Astrocyte of the spinal cord (primary cell): ENCODE results near the gene CSRP2.

Source experiments
- DNase-seq: peaks from one replicate; pipeline ENCODE4 v3.0.0; 2011; ENCODE audit warnings: low read depth, low spot score
- H3K4me3 ChIP-seq: 2 replicates; pipeline ENCODE4 v1.5.1; 2011; ENCODE audit warnings: low read depth, mild to moderate bottlenecking, low read length, moderate library complexity
- CTCF ChIP-seq: IDR thresholded peaks from 2 replicates; pipeline ENCODE4 v1.5.1; 2012; ENCODE audit warnings: low read depth, mild to moderate bottlenecking, low read length, inconsistent platforms
- in situ Hi-C: cut with HindIII; loops from 2 replicates; pipeline ENCODE4 v1.10.0; 2017; ENCODE audit warnings: low sequenced_read_pairs

CSRP2 gene

DNA sequence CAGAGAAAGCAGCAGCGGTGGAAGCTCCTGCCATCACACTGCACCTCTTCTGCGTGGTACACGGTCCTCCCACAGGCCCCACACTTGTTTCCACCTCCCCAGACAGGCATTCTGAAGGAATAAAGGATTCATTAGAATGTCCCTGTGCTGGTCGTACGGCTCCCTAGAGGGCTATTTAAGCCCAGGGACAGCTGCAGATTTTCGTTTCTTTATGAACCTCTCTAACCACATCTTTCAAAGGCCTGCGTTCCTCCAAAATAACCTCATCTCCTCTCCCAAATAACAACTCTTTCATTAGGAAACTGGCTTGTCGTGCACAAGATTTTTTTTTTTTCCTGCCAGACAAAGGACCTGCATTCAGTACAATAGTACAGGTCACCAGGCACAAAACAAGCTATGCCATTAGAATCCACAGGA lies 12.7 kb downstream of the CSRP2 start:
- in situ Hi-C loops: no loop called here
- TF ChIP-seq CTCF: no peak
- no peak overlapping the region for H3K4me3 ChIP-seq
- DNase-seq: peak; percentile 47

- in situ Hi-C loops: no loop called here
- no peak for TF ChIP-seq CTCF
- H3K4me3 ChIP-seq: no peak overlapping the region
- peak; percentile 29 for DNase-seq
These were observed 13.9 kb downstream of the CSRP2 start for GRCh38 chr12:76864791-76865400.

GRCh38 chr12:76863837-76864236 lies 15.0 kb downstream of the CSRP2 start:
- in situ Hi-C loops: no loop called here
- H3K4me3 ChIP-seq: no peak overlapping the region
- no peak for DNase-seq

GRCh38 chr12:76863005-76863670 lies 15.7 kb downstream of the CSRP2 start:
- no peak overlapping the region for H3K4me3 ChIP-seq
- TF ChIP-seq CTCF: no peak
- in situ Hi-C loops: no loop called here
- DNase-seq: peak; percentile 73

More at GRCh38 chr12:76863837-76864236, 15.0 kb downstream of the CSRP2 start:
- TF ChIP-seq CTCF: no peak

DNA sequence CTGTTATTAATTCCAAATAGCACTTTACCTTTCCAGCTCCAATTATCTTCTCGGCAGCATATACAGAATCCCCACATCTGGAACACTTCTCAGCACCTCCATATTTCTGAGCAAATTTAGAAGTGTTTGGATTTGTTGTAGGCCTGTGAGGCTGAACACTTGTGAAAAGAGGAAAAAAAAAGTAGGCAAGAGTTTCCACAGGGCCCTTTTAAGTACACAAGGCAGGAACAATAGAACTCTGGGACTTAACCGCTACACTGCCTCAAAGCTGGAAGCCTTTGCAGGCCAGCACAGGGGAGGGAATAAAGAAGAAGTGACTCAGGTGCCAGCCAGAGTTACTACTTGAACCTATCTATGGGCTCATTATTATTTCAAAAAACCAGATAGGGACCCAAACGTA lies 18.6 kb downstream of the CSRP2 start:
- no peak overlapping the region for H3K4me3 ChIP-seq
- TF ChIP-seq CTCF: no peak
- DNase-seq: no peak
- in situ Hi-C loops: no loop called here

DNA sequence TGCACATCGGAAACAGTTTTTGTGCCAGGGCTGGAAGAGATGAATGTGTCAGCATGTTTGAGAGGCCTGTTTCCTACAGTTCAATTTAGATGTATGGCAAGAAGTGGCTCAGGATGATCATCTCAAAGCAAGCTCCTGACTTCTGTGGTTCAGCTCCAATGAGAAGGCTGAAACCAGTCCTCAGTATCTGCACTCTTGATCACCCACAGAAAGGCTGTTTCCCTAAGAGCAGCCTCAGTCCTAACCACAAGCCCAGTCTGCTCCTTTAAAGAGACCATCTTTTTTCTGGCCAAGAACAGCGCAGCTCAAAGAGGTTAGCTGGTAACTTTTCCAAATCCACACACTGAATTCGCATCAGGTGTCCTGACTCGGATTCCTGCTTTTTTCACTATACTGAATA lies 19.2 kb downstream of the CSRP2 start:
- no peak for TF ChIP-seq CTCF
- in situ Hi-C loops: no loop called here
- DNase-seq: no peak
- no peak overlapping the region for H3K4me3 ChIP-seq
